Activated CD4-positive, alpha-beta T cell treated with anti-CD3 and anti-CD28 coated beads, Interleukin-2, amount 50 U/mL, for 1 hour (primary cell): Measurements from ENCODE around the gene TMEM163.

ENCODE experiments used
- DNase-seq: peaks from one replicate; pipeline ENCODE4 v3.0.0-alpha.2; 2020

The TMEM163 gene

DNA sequence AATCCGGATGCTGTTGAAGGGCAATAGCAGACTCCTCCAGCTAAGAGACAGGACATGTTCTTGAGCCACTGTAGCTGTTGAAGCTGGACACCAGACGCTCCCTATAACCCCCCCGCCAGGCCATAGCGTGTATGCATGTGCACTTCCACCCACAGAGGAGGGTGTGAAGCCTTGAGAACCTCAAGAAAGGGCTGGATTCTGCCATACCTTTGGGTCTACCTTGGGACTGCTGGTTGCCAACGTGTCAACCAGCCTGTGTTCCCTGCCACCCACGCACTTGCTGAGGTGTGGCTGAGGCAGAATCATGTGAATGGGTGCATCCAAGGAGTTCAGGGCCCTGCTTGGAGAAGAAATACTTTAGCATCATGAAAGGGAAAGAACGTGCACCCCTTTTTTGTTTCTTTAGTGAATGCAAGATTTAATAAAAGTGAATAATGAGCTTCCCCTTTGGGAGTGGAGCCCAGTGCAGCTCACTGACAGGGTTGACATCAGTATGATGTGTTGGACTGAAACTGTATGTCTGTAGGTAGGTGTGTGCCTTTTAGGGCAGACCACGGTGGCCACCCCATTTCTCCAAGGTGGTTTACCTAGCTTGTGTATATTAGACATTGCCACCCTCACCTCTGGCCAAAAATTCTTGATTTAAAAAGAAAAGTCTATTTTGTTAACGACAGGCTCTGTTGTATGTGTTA lies 266.6 kb downstream of the TMEM163 start:
- no peak for DNase-seq

DNA sequence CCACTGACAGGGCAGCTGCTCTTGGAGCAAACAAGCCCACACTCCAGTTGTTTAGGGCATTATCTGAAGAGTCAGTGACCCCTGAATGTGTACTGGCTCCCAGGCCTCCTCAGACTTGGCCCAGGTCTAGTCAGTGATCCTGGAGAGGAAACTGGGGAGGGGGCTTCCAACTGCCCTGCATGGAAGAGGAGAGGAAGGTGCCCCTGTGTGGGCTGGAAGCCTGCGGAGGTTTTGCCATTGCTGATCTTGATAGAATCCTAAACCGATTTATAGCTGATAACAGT lies 267.5 kb downstream of the TMEM163 start:
- DNase-seq, result no peak

GRCh38 chr2:134449751-134450513 lies 268.9 kb downstream of the TMEM163 start:
- no peak for DNase-seq

DNA sequence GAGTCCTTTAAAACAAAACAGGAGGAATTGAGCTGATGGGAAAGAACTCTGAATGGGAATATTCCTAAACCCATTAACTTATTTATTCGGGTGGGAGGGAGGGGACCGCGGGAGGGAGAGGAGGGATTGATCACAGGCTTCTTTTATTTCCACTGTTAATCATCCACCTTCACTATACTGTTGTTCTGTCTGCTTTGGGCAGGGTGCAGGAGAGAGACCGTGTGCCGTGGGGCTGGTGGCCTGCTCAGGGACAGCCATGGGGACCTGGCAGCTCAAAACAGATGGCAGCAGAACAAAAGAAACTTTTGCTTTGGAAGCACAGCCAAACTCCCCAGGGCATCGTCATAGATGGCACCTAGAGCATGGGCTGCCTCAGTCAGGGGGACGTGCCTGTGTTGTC lies 269.6 kb downstream of the TMEM163 start:
- DNase-seq, result no peak

GRCh38 chr2:134448650-134449049 lies 270.1 kb downstream of the TMEM163 start:
- DNase-seq, result no peak

- no peak for DNase-seq
These were observed 271.1 kb downstream of the TMEM163 start for GRCh38 chr2:134447669-134448068.

GRCh38 chr2:134446383-134447017 lies 272.3 kb downstream of the TMEM163 start:
- no peak for DNase-seq

GRCh38 chr2:134445985-134446382 lies 272.8 kb downstream of the TMEM163 start:
- no peak for DNase-seq

DNA sequence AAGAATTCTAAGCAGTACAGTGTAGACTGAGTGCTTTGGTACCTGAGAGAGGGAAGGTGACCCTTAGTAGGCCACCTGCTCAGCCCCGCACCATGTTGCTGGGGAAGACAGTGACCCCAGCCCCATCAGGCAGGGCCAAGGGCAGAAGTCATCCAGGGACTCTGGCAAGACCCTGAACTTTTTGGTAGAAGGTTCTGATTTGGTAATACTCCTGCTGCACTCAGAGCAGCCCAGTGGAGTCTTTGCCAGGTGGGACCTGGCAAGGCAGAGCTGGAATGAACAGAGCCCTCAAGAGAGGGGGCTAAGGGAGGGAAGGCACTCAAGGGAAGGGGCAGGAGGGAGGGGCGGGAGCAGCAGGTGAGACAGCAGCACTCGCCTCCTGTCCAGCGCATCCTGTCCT lies 273.7 kb downstream of the TMEM163 start:
- no peak for DNase-seq

GRCh38 chr2:134443814-134444480 lies 274.9 kb downstream of the TMEM163 start:
- DNase-seq, result no peak

- DNase-seq, result no peak
These were observed 277.5 kb downstream of the TMEM163 start for GRCh38 chr2:134441153-134441863.

DNA sequence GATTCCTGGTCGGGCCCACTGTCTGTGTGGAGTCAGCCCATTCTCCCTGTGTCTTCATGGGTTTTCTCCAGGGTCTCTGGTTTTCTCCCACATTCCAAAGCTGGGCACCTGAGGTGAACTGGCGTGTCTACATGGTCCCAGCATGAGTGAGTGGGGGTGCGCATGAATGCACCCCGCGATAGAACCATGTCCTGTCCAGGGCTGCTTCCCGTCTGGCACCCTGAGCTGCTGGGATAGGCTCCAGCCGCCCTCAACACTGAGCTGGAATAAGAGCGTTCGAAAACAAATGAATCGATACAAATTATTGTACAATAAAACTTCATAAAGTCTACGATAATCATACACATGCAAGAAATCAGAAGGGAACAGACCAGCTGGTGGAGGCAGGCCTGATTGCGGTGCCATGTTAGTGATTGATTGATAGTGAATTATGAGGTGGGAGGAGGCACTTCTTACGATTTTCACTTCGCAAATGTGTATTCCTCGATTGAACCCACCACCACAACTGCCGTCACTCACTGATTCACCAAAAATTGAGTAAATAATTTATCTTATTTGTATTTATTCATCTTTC lies 278.4 kb downstream of the TMEM163 start:
- no peak for DNase-seq

DNA sequence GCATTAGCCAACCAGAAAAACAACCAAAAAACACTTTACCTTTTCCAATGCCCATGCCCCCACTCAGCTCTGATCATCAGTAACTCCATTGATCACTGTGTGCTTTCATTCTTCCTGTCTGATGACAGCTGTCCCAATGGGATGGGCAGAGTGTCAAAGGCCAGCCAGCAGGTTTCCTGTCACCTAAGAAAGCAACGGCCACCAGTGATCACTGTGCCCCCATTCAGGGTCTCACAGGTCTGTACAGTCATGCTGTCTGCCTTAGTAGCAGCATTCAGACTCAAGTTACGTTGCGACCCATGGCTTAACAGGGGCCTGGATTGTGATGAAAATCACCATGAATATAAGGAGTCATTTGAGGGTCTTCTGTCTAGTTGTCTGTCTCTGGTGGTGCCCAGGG lies 280.4 kb downstream of the TMEM163 start:
- no peak for DNase-seq

- DNase-seq, result no peak
These were observed 282.1 kb downstream of the TMEM163 start for GRCh38 chr2:134436706-134437105.

GRCh38 chr2:134435936-134436335 lies 282.9 kb downstream of the TMEM163 start:
- no peak for DNase-seq

DNA sequence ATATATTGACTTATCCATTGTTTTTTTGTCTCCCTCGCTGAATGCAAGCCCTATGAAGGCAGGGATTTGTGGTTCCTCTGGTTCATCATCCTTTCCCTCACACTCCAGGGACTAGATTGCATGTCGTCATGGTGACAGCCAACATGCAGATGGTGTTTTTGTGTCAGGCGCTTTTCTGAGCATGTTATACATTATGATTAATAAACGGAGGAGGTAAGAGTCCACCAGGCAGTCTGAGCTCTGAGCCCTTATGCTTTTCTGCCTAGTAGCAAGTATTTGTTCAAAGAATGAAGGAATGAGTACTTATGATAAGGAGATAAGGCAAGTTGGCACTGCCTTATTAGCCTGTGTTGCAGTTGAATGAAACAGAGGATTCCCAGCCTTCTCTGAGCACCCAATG lies 283.3 kb downstream of the TMEM163 start:
- DNase-seq, result no peak

- DNase-seq, result no peak
These were observed 284.8 kb downstream of the TMEM163 start for GRCh38 chr2:134433979-134434378.

- no peak for DNase-seq
These were observed 285.3 kb downstream of the TMEM163 start for GRCh38 chr2:134433469-134433868.

DNA sequence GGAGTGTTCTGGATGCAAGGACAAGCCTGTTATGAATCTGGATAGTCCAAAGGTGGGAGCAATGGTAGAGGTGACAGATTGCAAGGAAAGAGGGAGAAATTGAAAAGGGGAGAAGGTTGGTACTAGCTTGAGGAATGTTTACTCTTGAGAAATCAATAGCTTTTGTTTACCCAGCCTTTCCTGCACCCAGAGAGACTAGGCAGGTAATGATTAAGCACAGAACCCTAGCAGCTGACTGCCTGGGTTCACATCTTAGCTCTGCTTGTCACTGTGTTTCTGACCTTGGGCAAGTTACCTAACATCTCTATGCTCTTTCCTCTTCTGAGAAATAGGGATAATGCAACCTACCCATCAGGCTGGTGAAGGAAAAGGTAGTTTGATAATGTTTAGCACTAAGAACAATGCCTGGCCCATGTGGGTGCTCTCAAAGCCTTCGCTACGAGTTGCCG lies 286.3 kb downstream of the TMEM163 start:
- DNase-seq, result no peak

GRCh38 chr2:134431838-134432434 lies 286.9 kb downstream of the TMEM163 start:
- DNase-seq, result no peak

DNA sequence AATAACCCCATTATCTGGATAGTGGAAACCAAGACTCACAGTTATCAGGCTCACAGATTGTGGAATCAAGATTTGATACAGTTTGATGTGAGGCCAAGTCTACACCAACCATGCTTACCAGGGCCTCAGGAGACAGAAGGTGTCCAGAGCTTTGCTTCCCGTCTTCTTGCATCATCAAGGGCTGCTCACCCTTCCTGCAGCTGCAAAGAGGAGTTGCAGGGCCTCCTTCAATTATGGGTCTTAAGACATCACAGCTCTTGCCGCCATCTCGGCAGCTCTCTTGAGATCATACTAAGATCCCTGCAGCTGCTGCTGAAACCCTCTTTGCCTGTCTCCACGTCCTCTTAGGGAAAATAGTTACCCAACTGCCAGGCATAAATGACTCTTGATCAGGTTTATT lies 288.9 kb downstream of the TMEM163 start:
- no peak for DNase-seq

GRCh38 chr2:134426721-134427120 lies 292.1 kb downstream of the TMEM163 start:
- no peak for DNase-seq
